ENCODE results near the gene PAWR.

The PAWR gene

DNA sequence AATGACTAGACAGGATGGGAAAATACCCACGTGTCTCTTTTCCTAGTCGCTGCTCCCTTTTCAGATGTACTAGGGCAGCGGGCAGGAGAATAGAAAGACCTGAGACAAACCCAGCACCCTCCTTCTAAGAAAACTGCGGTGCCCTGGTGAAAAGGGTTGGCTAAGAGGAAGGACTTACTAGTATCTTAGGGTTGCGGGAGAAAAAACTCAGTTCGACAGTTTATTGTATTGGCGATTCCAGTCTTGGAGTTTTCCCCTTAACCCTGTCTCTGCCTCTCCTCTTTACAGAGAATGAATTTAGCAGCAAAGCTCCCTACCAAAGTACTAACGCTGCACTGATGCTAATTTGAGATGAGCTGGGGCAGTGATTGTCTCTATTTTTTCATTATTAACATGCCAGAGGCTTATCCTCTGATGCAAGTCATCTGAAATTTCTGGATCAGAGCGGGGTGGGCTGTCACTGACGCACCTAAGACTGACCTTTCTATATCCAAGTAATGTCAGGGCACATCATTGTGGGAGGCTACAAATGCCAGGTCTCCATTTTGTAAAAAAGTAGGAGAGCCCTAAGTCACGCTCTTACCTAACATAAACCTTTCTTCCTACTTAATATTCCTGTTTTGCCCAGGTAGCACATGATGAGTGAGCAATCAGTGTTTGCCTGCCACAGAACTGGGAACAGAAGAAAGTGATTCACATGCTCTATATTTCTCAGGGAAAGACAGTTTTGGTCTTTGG lies 916 bp upstream of the PAWR start (continued):
- no peak for TF ChIP-seq GLI4 (tag by site-specific recombination; IDR thresholded peaks at IDR 0.05)
- TF ChIP-seq ZNF155 (tag by site-specific recombination; IDR thresholded peaks at IDR 0.05) = no peak
- TF ChIP-seq ZNF585B (tag by site-specific recombination; IDR thresholded peaks at IDR 0.05) = no peak
- no peak for TF ChIP-seq ZSCAN5A (tag by site-specific recombination; IDR thresholded peaks at IDR 0.05)
- TF ChIP-seq ZBTB20 (tag by site-specific recombination; IDR thresholded peaks at IDR 0.05) = peak; percentile 42
- no peak for TF ChIP-seq ZNF112 (tag by site-specific recombination; IDR thresholded peaks at IDR 0.05)
- TF ChIP-seq ZNF24 (tag by site-specific recombination; IDR thresholded peaks at IDR 0.05) = no peak

DNA sequence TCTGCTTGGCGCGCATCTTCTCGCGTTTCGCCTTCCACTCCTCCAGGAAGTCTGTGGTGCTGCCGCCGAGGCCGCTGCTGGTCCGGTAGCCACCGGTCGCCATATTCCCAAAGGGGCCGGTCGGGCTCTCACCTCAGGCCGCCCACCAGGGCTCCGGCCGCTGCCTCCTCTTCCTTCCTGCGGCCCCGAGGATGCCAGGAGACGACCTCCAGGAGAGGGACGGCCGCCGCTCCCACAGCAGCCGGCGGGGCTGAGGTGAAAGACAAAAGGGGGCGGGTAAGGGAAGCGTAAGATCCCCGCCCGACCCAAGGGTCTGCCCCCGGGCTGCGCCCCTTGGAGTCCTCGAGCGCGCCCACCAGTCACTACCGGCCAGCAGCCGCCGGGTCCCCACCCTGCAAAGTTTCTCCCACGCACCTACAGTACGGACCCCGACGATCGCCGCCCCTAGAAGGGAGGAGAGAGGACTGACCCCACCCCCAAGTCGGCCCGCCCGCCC lies 574 bp downstream of the PAWR start:
- CTCF ChIA-PET = interaction anchor here (0.6 to 2.0 kb wide), 3 partner anchors 79 to 270 kb away, joined by 3 to 5 read pairs (median 3); no protein-coding TSS in a partner anchor
- POLR2A ChIA-PET = interaction anchor here (0.6 to 2.2 kb wide), 20 partner anchors 8 to 892 kb away, joined by 3 to 11 read pairs (median 4); no protein-coding TSS in a partner anchor
- TF ChIP-seq GLIS2 (tag by site-specific recombination; IDR thresholded peaks at IDR 0.05) (peak; percentile 93), ZBTB8A (tag by site-specific recombination; IDR thresholded peaks at IDR 0.05) (peak; percentile 85), HOXD13 (CRISPR knock-in tag; IDR thresholded peaks at IDR 0.05; ENCODE audit: borderline replicate concordance) (no peak), KLF9 (tag by site-specific recombination; IDR thresholded peaks at IDR 0.05; ENCODE audit: low read depth) (peak; percentile 59), OSR2 (tag by site-specific recombination; IDR thresholded peaks at IDR 0.05) (peak; percentile 54), ZFHX2 (tag by site-specific recombination; conservative IDR thresholded peaks at IDR 0.05) (peak; percentile 74), ZNF423 (tag by site-specific recombination; IDR thresholded peaks at IDR 0.05) (peak; percentile 66; the same call in 1 of the 2 replicates), KLF1 (tag by site-specific recombination; IDR thresholded peaks at IDR 0.05) (peak; percentile 34), SP2 (tag by site-specific recombination; IDR thresholded peaks at IDR 0.05) (peak; percentile 68), EGR2 (tag by site-specific recombination; IDR thresholded peaks at IDR 0.05; ENCODE audit: low read depth) (peak; percentile 74), SP3 (tag by site-specific recombination; IDR thresholded peaks at IDR 0.05) (peak; percentile 75; the same call in 1 of the 2 replicates), ZNF664 (tag by site-specific recombination; IDR thresholded peaks at IDR 0.05) (no peak), ZNF561 (tag by site-specific recombination; IDR thresholded peaks at IDR 0.05; ENCODE audit: borderline replicate concordance) (peak; percentile 46), ZBTB20 (tag by site-specific recombination; IDR thresholded peaks at IDR 0.05) (no peak), GLIS1 (tag by site-specific recombination; IDR thresholded peaks at IDR 0.05) (peak; percentile 50), ZNF416 (tag by site-specific recombination; IDR thresholded peaks at IDR 0.05) (no peak), ZNF394 (tag by site-specific recombination; IDR thresholded peaks at IDR 0.05; ENCODE audit: borderline replicate concordance) (no peak), ZNF341 (tag by site-specific recombination; IDR thresholded peaks at IDR 0.05; ENCODE audit: low read depth) (no peak), KLF16 (tag by site-specific recombination; IDR thresholded peaks at IDR 0.05) (0 out of 2 replicates have a peak, but pooled peaks have one; percentile 26)
- TF ChIP-seq, protein P1, sequence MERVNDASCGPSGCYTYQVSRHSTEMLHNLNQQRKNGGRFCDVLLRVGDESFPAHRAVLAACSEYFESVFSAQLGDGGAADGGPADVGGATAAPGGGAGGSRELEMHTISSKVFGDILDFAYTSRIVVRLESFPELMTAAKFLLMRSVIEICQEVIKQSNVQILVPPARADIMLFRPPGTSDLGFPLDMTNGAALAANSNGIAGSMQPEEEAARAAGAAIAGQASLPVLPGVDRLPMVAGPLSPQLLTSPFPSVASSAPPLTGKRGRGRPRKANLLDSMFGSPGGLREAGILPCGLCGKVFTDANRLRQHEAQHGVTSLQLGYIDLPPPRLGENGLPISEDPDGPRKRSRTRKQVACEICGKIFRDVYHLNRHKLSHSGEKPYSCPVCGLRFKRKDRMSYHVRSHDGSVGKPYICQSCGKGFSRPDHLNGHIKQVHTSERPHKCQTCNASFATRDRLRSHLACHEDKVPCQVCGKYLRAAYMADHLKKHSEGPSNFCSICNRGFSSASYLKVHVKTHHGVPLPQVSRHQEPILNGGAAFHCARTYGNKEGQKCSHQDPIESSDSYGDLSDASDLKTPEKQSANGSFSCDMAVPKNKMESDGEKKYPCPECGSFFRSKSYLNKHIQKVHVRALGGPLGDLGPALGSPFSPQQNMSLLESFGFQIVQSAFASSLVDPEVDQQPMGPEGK (tag by site-specific recombination; IDR thresholded peaks at IDR 0.05) = peak; percentile 63
- TF ChIP-seq, protein P2, sequence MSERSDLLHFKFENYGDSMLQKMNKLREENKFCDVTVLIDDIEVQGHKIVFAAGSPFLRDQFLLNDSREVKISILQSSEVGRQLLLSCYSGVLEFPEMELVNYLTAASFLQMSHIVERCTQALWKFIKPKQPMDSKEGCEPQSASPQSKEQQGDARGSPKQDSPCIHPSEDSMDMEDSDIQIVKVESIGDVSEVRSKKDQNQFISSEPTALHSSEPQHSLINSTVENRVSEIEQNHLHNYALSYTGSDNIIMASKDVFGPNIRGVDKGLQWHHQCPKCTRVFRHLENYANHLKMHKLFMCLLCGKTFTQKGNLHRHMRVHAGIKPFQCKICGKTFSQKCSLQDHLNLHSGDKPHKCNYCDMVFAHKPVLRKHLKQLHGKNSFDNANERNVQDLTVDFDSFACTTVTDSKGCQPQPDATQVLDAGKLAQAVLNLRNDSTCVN (tag by site-specific recombination; optimal IDR thresholded peaks at IDR 0.05) = peak; percentile 18
- TF ChIP-seq, protein P3, sequence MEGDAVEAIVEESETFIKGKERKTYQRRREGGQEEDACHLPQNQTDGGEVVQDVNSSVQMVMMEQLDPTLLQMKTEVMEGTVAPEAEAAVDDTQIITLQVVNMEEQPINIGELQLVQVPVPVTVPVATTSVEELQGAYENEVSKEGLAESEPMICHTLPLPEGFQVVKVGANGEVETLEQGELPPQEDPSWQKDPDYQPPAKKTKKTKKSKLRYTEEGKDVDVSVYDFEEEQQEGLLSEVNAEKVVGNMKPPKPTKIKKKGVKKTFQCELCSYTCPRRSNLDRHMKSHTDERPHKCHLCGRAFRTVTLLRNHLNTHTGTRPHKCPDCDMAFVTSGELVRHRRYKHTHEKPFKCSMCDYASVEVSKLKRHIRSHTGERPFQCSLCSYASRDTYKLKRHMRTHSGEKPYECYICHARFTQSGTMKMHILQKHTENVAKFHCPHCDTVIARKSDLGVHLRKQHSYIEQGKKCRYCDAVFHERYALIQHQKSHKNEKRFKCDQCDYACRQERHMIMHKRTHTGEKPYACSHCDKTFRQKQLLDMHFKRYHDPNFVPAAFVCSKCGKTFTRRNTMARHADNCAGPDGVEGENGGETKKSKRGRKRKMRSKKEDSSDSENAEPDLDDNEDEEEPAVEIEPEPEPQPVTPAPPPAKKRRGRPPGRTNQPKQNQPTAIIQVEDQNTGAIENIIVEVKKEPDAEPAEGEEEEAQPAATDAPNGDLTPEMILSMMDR (tag by site-specific recombination; IDR thresholded peaks at IDR 0.05) = peak; percentile 22; the same call in 1 of the 2 replicates

More for the DNA sequence above, 574 bp downstream of the PAWR start:
- Histone ChIP-seq H3K4me3 (ENCODE audit: low read depth, low read length) (peak overlapping the region; percentile 97), H3K4me1 (ENCODE audit: control insufficient read depth, insufficient read depth, low read length) (peaks cover 27% of the 10 kb centered on the region), H3K27ac (ENCODE audit: extremely low read depth, low read depth, low read length) (peak overlapping the region; percentile 100), H3K36me3 (ENCODE audit: control insufficient read depth in 2 of 2, insufficient read depth in 1 of 2, low read length in 2 of 2) (no peaks in the 10 kb centered on the region), H3K9me3 (ENCODE audit: control insufficient read depth, insufficient read depth, low read depth, low read length) (no peaks in the 10 kb centered on the region)
